Breast epithelium (tissue), 4 donors: ENCODE measurements around the gene IFITM10. TPM values are rescaled to one million over a fixed set of nuclear protein-coding genes. Genes with fewer than 3 reads are reported as not detected.

ENCODE experiments used
- DNase-seq, 2 donors: peaks; one replicate each; pipeline ENCODE4 v3.0.0-alpha.2; 2019; ENCODE audit warnings: low spot score in 2 of 2
- H3K27ac ChIP-seq, 2 donors: fragments of 200-600 bp; sonication (generic) in 1 of 2; one replicate each; pipeline ENCODE4 v1.5.1; 2016 to 2019; ENCODE audit warnings: mild to moderate bottlenecking in 1 of 2
- H3K27me3 ChIP-seq, 2 donors: fragments of 200-600 bp; sonication (generic) in 1 of 2; one replicate each; pipeline versions ENCODE4 v1.5.1 to v1.6.0; 2017 to 2019; ENCODE audit warnings: control low read depth in 1 of 2, mild to moderate bottlenecking in 1 of 2
- H3K36me3 ChIP-seq: fragments of 200-600 bp; one replicate; pipeline ENCODE4 v1.5.1; 2019
- H3K4me1 ChIP-seq, 2 donors: fragments of 200-600 bp; sonication (generic); one replicate each; pipeline ENCODE4 v1.5.1; 2016 to 2019; ENCODE audit warnings: control low read depth in 1 of 2
- H3K4me3 ChIP-seq, 3 donors: fragments of 200-600 bp; sonication (generic); 1 replicate in 2 of 3; 2 replicates in 1 of 3; pipeline ENCODE4 v1.5.1; 2016 to 2019; ENCODE audit warnings: mild to moderate bottlenecking in 3 of 3, moderate library complexity in 2 of 3
- H3K9me3 ChIP-seq, 2 donors: fragments of 200-600 bp; sonication (generic) in 1 of 2; one replicate each; pipeline ENCODE4 v1.5.1; 2016 to 2019; ENCODE audit warnings: control low read depth in 1 of 2
- CTCF ChIP-seq, 3 donors: fragments of 450-650 bp; IDR thresholded peaks; one replicate each; pipeline ENCODE4 v1.5.1; 2016 to 2017; ENCODE audit warnings: antibody characterized with exemption in 3 of 3, mild to moderate bottlenecking in 3 of 3, moderate library complexity in 3 of 3
- POLR2A ChIP-seq: fragments of 450-650 bp; IDR thresholded peaks from one replicate; pipeline ENCODE4 v1.6.1; 2016; ENCODE audit warnings: antibody characterized with exemption, mild to moderate bottlenecking, moderate library complexity
- POLR2AphosphoS5 ChIP-seq, 3 donors: sonication (generic); formaldehyde crosslinking; IDR thresholded peaks; one replicate each; pipeline ENCODE4 v1.6.1; 2017; ENCODE audit warnings: antibody characterized with exemption in 3 of 3
- intact Hi-C: fragments of 100-400 bp; cut with DNase I; formaldehyde crosslinking; loops from one replicate; pipeline ENCODE4 v1.15.1; 2023; ENCODE audit warnings: low total_unique reads
- total RNA-seq, 3 donors: library from RNA; depleted of rRNA; stranded (reverse); fragments of >200 nt; gene quantifications; one replicate each; pipeline ENCODE4 v1.1.0, GENCODE V29; 2016

Gene IFITM10
- 10 to 100 TPM in 1 of 3 donors, 1 to 10 TPM in 1, under 1 TPM in 1; 0.33 to 14.0 (median 1.4) TPM for total RNA-seq

GRCh38 chr11:1750481-1750839, at the start of gene IFITM10:
Gene IFITM10, minus strand, starts transcription at chr11:1750595. Its CDS starts 153 bp downstream, at chr11:1750442.
- Histone ChIP-seq H3K36me3 (no peaks in the 10 kb centered on the region), H3K4me1 (peaks cover 0 to 6% of the 10 kb centered on the region in 2 donors), H3K27me3 (peaks cover 0 to 21% of the 10 kb centered on the region in 2 donors), H3K9me3 (no peaks in the 10 kb centered on the region), H3K27ac (peak within 1 kb of the TSS; percentile 52 to 72), H3K4me3 (peak within 1 kb of the TSS; percentile 33 to 65 (median 55))
- TF ChIP-seq CTCF (IDR thresholded peaks at IDR 0.05), result no peak
- TF ChIP-seq POLR2AphosphoS5 (IDR thresholded peaks at IDR 0.05), result no peak
- no peak for TF ChIP-seq POLR2A
- DNase-seq, result no peak
- intact Hi-C loops, result no loop called here

DNA sequence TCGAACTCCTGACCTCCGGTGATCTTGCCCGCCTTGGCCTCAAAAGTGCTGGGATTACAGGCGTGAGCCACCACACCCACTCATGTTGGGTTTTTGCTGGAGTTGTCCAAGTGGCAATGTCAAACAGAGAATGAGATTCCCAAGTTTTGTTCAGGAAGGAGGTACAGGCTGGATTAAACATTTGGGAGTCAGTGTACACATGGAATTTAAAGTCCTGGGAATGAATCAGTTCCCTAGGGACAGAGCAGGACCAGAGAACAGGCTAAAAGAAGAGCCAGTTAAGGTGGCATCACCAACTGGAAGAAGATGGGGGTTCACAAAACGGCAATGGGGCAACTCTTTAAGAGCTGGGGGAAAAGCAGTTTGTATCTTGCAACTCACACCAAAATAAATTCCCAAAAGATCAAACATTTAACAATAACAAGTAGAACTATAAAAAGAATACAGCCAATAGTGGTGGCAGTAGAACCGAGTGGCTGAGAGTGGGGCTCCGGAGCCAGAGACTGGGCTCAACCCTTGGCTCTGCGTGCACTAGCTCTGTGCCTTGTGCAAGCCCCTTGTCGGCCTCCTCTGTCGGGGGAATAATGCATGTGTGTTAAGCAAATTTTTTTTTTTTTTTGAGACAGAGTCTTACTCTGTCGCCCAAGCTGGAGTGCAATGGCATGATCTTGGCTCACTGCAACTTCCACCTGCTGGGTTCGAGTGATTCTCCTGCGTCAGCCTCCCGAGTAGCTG, 47.2 kb upstream of the IFITM10 start:
- Histone ChIP-seq H3K4me1 (no peaks in the 10 kb centered on the region), H3K36me3 (no peaks in the 10 kb centered on the region), H3K27ac (no peak overlapping the region), H3K9me3 (no peaks in the 10 kb centered on the region), H3K4me3 (no peak overlapping the region), H3K27me3 (no peaks in the 10 kb centered on the region)
- intact Hi-C loops, result no loop called here
- TF ChIP-seq POLR2AphosphoS5 (IDR thresholded peaks at IDR 0.05), result no peak
- TF ChIP-seq CTCF (IDR thresholded peaks at IDR 0.05), result no peak
- no peak for TF ChIP-seq POLR2A
- DNase-seq, result no peak

DNA sequence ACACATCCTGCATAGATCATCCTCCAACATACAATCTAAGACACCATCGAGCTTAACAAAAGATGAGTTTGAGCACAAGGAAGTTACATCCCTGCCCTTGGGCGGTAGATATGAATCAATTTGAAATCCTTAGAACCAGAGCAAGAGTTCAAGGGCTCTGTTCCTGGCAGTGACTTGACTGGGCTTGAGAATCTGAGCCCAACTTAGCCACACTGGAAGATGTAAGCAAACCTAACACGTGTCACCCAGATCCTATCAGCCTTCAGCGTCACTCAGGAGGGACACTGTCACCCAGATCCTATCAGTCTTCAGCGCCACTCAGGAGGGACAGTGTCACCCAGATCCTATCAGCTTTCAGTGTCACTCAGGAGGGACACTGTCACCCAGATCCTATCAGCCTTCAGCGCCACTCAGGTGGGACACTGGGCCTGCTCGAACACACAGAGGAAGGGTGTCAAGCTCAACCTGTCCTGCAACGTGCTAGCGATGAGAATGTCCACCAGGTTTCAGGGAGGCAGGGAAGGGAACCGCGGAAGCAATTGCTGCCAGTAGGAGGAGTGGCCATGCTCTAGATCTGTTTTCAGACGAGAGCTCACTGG, 46.1 kb upstream of the IFITM10 start:
- Histone ChIP-seq H3K9me3 (no peaks in the 10 kb centered on the region), H3K27ac (no peak overlapping the region), H3K4me1 (no peaks in the 10 kb centered on the region), H3K36me3 (no peaks in the 10 kb centered on the region), H3K27me3 (no peaks in the 10 kb centered on the region), H3K4me3 (no peak overlapping the region)
- TF ChIP-seq POLR2A (no peak), CTCF (IDR thresholded peaks at IDR 0.05) (peak in 1 of 3 donors; percentile 19), POLR2AphosphoS5 (IDR thresholded peaks at IDR 0.05) (no peak)
- intact Hi-C loops, result no loop called here
- peak in 1 of 2 donors; percentile 27 for DNase-seq

DNA sequence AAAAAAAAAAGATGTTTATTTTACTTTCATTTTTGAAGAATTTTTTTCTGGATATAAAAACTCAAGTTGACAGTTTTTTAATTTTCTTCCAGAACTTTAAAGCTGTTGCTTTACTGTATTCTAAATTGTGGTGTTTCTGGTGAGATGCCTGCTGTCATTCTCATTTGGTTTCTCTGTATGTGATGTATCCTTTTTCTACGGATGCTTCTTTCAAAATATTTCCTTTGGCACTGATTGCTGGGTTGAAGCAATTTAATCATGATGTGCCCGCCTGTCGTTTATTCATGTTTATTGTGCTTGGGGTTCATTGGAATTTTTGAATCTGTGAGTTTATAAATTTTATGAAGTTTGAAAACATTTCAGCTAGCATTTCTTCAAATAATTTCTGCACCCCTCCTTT, 42.7 kb upstream of the IFITM10 start:
- DNase-seq, result no peak
- H3K27ac ChIP-seq, result no peak overlapping the region

More for the DNA sequence above, 42.7 kb upstream of the IFITM10 start:
- intact Hi-C loops, result loop anchor here (5.0 kb wide), 1 partner anchor 156 kb away; no protein-coding TSS in a partner anchor
- H3K4me3 ChIP-seq, result no peak overlapping the region
- no peaks in the 10 kb centered on the region for H3K4me1 ChIP-seq
- no peaks in the 10 kb centered on the region for H3K9me3 ChIP-seq
- TF ChIP-seq POLR2AphosphoS5 (IDR thresholded peaks at IDR 0.05) (no peak), POLR2A (no peak), CTCF (IDR thresholded peaks at IDR 0.05) (no peak)
- no peaks in the 10 kb centered on the region for H3K36me3 ChIP-seq
- H3K27me3 ChIP-seq, result no peaks in the 10 kb centered on the region
